GM19397 (cell line): ENCODE data around the gene SMARCAD1.
"Not testable (repeated sequence)": the region's sequence is repeated elsewhere in the genome, so short reads cannot be mapped to it uniquely, and the experiment has no call there.

Source experiments
- ATAC-seq: cut with Tn5 transposase; IDR thresholded peaks from one replicate; pipeline ENCODE4 v1.9.1; 2021; ENCODE audit warnings: mild to moderate bottlenecking, moderate library complexity; ENCODE audit not compliant: unreplicated experiment

The SMARCAD1 gene

DNA sequence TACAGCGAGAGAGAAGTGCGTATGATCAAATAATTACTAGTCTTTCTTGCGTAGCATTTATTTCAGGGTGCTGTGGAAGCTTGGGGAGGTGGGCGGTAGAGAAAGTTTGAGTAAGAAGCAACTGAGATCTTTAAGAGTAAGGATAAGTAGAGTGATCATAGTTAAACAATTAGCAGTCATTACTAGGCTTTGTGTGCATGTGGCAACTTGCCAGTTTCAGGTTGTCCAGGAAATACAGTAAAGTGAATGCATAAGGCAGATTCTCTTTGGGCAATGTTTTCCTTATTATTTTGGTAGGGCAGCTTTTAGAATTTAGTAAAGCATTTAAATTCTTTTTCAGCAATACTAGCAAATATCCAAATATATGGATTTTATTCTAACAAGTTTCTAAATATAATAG, 78.0 kb downstream of the SMARCAD1 start:
- no peak for ATAC-seq

DNA sequence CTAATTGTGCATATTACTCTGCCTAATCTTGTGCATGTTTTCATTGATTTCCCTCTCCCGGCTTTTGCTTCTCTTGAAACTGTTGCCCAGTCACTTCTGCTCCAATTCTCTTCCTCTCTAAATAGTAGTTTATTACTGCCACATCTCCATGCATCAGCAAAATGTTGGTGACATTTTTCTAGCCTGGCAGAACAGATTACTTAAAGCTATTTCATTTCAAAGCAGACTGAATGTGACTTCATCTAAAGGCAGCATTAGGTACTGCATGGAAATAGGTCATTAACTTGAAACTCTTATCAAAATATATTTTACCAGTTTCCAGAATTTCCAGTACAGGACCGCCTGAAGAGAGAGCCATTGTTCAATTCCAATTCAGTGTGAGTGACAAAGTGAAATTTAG, 82.6 kb downstream of the SMARCAD1 start:
- no peak for ATAC-seq

DNA sequence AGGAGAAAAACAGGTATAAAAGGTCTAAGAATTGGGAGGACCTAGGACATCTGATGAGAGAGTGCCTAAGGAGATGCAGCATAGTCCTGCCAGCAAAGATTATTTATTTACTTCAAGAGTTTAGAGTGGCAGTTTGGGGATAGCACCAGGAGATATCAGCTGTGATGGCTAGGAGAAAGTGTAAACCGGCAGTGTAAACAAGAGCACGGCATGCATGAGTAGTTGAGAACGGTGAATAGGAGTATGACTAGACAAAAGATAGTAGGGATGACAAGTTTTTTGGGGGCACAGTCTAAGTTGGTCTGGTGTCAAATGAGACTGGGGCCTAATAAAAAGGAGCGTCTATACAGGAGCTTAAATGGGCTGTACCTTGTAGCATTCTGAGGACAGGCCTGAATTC, 86.3 kb downstream of the SMARCAD1 start:
- not testable (repeated sequence) for ATAC-seq

DNA sequence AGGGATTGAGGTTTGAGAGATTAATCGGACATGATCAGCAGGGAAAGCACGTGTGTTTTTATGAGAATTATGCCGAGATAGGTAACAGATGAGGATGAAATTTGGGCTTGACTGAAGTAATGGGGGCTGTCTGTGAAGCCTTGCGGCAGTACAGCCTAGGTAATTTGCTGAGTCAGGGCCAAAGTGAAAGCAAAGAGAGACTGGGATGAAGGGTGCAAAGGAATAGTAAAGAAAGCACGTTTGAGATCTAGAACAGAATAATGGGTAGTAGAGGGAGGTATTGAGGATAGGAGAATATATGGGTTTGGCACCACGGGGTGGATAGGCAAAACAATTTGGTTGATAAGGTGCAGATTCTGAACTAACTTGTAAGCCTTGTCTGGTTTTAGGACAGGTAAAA, 87.8 kb downstream of the SMARCAD1 start:
- ATAC-seq: not testable (repeated sequence)

DNA sequence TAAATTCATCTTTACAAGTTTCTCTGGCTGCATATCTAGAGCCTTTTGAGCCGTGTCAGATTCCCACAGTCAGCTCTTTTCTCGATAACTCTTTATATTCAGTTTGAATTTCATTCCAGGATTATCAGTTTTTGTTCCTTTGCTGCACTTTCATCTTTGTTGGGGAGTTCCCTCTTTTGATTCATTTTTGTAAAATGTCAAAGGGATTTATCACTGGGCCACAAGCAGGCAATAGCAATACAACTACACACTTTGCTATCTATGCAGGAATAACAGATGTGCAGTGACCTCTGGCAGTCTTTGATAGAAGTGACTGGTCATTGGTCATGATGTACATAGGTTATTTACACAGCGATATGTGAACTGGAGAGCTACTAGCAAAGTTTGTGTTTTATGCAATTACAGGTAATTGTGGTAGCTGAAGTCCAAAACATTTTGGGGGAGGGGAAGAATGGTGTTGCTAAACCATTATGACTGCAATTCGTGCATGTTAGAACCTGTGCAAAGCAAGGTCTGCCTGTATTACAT, 91.1 kb downstream of the SMARCAD1 start:
- no peak for ATAC-seq

DNA sequence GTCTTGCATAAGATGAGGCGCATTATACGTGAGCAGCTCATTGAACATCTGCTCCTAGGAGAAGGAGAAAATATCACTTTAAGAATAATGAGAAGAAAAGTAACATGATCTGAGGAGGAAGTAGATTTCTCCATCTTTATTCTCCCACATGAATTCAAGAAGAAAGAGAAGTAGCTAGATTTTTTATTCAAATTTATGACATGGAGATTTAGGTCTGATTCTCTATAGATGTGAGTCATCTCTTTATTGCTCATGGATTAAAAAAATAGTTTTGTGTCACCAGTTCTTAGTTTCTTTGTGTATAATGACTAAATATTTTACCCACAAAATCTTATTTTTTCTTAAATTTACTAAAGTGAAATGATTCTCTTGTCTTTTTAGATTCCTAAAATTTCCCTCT, 94.5 kb downstream of the SMARCAD1 start:
- ATAC-seq: no peak

DNA sequence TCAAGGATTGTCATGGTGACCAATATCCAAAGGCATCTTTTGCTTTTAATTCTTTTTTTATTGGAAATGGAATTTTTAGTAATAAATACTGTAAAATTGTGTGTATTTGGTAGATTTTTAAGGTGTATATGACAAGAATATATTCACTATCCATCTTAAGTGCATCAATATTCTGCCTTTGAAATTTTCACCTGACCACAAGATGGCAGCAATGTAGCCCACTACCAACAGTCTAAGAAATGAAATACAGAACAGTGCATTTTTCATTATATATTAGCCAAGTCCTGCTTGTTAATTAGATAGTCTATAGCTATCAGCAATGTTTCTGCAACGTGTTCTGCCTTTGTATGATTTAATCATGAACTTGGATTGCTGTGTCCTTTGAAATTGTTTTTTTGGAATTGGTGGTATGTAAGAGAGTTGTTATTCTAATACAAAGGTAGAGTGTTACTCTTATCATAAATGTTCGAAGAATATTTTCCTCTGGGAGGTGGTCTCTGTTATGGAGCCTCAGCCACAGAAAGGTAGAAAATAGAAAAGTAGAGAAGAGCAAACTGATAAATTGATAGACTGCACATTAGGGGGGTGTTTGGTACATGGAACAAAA, 96.8 kb downstream of the SMARCAD1 start:
- ATAC-seq: no peak

DNA sequence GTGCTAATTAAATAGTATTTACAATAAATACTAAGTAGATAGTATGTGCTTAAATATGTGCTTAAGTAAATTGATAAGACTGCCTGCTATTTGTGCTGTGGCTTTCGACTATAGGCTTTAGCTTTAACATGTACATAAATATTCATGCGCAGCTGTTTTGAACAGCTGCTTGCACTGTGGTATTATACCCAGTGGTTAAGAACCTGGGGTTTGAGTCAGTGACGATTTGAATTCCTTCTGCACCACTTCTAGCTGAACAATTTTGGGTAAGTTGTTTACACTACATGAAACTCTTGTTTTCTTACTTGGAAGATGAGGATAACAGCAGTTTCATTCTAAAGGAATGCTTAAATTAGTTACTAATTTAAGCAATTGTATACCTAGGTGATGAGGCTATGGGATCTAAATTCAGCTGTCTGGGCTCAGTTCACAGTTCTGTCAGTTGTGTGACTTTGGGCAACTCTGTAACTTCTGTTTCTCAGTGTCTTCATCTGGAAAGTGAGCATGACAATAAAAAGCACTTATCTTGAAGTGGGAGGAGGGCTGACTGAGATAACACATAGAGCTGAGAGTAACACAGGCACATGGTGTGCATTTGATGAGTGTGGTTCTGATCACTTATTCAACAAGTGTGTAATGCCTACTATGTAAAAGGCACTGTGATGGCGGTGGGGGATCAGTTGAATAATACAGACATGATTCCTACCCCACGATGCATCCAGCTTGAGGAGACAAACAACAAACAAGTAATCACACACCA, 98.0 kb downstream of the SMARCAD1 start:
- ATAC-seq: no peak

DNA sequence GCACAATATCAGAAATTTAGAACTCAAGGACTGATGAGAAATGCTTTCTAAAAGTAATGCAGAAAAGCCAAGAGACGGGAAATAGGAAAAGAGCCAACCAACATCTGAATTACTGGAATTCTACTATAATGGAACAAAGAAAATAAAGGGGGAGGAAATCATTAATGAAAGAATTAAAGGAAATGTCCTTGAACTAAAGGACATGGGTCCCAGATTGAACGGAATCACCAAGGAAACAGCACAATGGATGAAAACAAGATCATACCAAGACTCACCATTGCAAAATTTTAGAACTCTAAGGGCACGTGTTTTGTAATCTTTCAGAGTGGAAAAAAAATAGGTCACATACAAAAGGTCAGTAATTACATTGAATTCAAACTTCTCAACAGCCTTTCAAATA, 99.0 kb downstream of the SMARCAD1 start:
- ATAC-seq: no peak

DNA sequence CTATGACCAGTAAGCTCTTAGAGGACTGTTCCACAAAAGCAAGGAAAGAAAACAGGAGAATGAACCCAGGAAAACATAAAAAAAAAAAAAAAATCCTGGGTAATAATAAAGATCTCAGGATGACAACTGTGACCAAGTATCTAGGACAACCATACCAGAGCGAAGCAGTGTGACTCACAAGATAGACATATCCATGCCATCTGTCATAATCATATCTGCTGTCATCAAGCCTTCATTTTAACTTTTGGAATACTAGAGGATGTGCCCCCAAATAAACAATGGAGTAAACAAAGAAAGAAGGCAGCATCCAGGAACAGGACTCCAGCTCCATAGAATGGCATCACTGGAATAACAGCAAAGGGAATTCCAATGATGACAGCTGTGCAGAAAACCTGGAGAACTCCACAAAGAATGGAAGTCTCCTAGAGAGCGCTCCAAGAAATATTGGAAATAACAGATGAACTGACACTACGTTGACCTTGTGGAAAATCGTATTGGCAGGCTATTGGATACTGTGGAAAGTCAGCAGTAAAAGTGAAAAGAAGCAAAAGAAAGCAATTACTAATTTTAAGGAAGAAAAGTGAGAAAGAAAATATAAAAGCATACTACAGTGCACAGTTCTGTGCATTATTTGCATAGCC, 99.7 kb downstream of the SMARCAD1 start:
- no peak for ATAC-seq

DNA sequence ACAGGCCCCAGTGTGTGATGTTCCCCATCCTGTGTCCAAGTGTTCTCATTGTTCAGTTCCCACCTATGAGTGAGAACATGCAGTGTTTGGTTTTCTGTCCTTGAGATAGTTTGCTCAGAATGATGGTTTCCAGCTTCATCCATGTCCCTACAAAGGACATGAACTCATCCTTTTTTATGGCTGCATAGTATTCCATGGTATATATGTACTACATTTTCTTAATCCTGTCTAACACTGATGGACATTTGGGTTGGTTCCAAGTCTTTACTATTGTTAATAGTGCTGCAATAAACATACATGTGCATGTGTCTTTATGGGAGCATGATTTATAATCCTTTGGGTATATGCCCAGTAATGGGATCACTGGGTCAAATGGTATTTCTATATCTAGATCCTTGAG, 112.3 kb downstream of the SMARCAD1 start:
- not testable (repeated sequence) for ATAC-seq

DNA sequence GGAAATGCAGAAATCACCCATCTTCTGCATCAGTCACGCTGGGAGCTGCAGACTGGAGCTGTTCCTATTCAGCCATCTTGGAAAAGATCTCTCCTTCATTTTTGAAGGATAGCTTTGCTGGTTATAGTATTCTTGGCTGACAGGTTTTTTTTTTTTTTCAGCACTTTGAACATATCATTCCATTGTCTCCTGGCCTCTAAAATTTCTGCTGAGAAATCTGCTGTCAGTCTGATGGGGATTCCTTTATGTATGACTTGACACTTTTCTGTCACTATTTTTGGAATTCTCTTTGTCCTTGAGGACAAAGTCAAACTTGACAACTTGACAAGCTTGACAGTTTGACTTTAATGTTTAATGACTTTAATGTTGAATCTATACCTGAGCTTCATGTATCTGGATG, 118.2 kb downstream of the SMARCAD1 start:
- ATAC-seq: no peak

DNA sequence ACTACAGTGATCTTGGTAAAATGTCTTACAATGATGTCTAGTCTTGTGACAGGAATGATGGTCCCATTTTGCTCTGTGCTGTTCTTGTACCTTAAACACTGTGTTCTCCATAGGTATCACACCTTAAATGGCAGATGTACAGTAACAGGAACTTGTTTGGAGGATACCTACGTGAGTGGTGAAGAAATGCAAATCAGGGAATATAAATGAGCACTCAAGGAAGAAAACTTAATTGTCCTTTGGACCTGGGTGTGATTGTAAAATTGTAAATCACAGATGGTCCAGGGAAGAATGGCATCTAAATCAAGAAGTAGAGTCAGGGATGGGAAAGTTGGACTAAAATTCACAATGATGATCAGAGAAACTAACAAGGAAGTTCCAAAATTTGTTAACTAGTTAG, 122.3 kb downstream of the SMARCAD1 start:
- ATAC-seq: no peak

DNA sequence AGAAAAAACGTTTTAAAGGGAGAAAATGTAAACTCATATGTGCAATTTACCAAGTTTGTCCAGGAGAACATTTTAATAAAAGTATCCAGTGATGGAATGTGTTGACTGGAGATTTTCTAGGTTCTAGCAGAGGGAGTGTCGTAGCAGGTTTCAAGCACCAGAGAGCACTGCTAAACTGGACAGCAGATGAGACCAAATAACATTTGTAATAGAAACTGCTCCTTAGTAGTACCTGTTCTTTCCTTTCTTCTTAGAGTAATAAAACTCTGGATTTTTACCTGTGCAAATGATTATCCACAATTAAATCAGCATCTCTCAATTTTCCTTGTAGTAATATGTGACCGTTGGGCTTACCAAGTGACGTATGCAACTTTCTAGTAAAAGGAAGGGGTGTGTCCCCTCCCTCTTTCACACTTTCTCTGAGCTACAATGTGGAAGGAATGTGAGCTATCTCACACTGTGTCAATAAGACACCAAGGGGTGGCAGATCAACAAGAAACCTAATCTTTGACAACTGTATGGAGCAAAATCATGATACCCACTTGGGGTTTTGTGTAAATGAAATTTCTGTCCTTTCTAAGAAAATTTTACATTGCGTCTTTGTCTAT, 125.4 kb downstream of the SMARCAD1 start:
- ATAC-seq: no peak

DNA sequence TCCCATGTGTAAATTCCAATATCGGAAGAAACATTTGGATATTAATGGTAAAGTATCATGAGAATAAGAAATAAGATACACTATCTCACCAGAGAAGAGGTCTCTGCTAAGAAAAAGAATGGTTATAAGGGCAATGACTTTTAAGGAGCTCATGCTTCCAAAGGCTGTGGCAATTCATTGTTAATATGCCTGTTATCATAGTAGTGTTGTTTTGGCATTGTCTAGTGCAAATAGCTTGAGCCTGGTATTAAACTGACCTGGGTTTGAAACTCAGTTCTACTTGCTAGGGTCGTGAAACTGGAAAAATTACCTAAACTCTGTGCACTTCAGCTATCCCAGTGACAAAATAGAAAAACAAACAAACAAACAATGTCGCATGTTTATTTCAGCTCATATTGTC, 126.2 kb downstream of the SMARCAD1 start:
- ATAC-seq: no peak

DNA sequence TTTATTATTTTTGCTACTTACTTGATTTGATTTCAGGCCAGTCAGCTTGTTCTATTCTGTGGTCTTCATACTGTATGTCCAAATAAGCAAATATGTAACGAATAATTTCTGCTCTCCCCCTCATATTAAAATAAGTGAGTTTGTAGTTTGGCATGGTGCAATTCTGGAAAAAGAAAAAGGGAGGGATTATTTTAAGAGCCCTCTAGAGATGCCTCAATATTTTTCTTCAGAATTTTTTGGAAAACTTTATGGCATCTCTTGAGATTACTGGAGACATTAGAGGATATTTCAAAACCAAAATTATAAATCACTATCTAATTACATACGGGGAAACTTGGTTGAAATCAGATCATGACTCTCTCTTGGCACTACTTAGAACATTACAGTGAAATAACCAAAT, 126.8 kb downstream of the SMARCAD1 start:
- no peak for ATAC-seq

DNA sequence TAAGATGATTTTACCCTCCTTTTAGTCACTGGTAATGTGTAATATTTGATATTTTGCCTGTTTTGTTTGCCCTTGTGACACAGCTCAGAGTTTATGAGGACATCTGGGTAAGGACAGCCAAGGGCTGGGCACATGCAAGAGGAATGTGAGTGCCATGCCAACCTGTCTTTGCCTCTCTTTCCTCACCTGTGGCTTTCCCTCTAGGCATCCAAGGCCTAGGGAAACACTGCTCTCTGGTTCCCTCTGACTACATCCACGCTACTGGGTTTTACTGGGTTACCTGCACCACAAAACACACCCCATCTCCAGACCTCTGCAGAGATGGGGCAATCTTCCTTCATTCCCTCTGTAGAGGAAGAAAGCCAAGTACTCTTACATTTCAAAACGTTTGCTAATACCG, 127.3 kb downstream of the SMARCAD1 start:
- no peak for ATAC-seq

DNA sequence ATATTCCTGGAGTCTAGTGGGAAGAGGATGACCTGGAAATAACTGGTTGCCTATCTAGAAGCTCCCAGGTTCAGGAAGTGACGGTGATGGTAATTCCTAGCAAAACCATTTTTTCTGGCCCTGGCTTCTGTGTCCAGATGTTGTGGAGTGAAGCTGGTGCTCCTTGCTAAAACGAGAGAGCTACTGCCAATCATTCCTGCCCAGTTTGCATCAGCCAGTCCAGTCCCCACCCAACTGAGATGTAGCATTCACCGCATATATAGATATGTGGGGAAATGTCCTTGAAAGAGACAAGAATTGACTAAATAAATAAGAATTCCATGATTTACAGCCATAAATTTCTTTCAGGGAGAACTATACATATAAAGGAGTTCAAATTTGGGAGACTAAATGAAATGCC, 128.6 kb downstream of the SMARCAD1 start:
- no peak for ATAC-seq

DNA sequence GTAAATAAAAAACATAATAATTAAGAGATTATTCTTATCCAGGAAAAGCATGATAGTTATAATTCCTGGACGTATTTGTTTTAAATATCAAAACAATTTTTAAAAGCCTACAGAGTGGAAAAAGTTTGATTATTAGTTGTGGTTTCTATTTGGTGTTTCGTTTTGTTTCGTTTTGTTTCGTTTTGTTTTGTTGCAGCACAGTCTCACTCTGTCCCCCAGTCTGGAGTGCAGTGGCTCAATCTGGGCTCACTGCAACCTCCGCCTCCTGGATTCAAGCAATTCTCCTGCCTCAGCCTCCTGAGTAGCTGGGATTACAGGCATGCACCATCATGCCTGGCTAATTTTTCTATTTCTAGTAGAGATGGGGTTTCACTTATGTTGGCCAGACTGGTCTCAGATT, 129.1 kb downstream of the SMARCAD1 start:
- not testable (repeated sequence) for ATAC-seq

DNA sequence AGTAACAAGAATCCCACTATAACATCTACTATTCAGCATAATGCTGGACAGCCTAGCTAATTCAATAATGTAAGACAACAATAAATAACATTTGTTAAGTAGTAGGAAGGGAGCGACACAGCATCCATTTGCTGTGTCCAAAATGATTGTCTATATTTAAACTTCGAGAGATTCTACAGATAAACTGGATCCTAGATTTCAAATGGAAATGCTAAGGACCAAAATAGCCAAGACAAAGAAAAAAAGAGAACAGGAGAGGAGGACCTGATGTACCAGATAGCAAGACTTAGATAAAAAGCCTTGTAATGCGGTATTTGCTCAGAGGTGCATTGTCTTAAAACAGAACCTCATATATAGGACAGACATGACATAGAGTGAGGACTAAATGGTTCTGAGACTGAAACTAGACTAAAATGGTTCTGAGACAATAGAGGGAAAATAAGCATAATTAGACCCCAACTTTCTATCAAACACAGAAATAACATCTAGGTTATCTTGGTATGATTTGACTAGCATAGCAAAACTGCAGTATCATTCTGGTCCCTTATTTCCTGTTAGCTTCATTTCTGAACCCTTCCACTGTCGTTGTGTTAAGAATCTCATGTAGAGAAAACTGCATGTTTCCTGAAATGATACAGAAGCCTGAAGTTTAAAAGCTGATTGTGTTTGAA, 131.2 kb downstream of the SMARCAD1 start:
- ATAC-seq: no peak

DNA sequence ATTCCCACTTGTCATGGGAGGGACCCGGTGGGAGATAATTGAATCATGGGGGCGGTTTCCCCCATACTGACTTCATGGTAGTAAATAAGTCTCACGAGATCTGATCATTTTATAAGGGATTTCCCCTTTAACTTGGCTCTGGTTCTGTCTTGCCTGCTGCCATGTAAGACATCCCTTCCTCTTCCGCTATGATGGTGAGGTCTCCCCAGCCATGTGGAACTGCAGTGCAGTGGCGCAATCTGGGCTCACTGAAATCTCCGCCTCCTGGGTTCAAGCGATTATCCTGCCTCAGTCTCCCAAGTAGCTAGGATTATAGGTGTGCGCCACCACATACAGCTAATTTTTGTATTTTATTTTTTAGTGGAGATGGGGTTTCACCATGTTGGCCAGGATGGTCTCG, 132.1 kb downstream of the SMARCAD1 start:
- ATAC-seq: no peak
